Esophagus muscularis mucosa (tissue), 4 donors: Measurements from ENCODE around the gene IFI27L2.

Experiments
- EP300 ChIP-seq: sonication (generic); formaldehyde crosslinking; IDR thresholded peaks from one replicate; pipeline ENCODE4 v1.6.1; 2017; ENCODE audit warnings: antibody characterized with exemption
- POLR2A ChIP-seq: fragments of 450-650 bp; IDR thresholded peaks from one replicate; pipeline ENCODE4 v1.6.1; 2017; ENCODE audit warnings: antibody characterized with exemption, moderate library complexity, mild to moderate bottlenecking, low read depth
- POLR2AphosphoS5 ChIP-seq, 2 donors: sonication (generic); formaldehyde crosslinking; IDR thresholded peaks; one replicate each; pipeline ENCODE4 v1.6.1; 2017; ENCODE audit warnings: antibody characterized with exemption in 2 of 2
- TF ChIP-seq, protein P1 (sequence below), 3 experiments: fragments of 200-600 bp in 2 of 3; fragments of 450-650 bp in 1 of 3; sonication (generic) in 2 of 3; IDR thresholded peaks; one replicate each; pipeline ENCODE4 v1.5.1; 2017 to 2019; ENCODE audit warnings: antibody characterized with exemption in 3 of 3, mild to moderate bottlenecking in 2 of 3, moderate library complexity in 1 of 3

DNA sequence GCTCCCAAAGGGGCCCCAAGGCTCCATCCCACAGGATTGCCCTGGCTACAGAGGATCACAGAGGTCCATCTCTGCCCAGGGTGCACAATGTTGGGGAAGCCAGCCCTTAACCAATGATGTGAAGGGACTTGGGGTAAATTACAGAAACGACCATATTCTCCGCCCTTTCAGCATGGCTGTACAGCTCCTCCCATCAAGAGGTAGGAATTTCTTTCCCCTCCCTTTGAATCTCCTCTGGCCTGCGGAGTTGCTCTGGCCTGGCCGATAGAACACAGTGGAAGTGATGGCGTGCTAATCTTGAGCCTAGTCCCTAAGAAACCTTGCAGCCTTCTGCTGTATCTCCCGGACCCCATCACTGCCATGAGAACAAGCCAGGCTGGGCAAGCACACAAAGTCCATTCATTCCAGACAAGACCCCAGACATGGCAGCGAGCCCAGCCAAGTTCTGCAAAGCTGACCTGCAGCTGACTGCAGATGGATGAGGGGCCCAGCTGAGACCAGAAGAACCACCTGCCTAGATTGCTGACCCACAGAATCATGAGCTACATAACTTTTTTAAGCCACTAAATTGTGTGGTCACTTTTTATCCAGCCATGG lies 25.8 kb downstream of the IFI27L2 start:
- TF ChIP-seq EP300 (no peak), POLR2A (no peak), POLR2AphosphoS5 (IDR thresholded peaks at IDR 0.05) (no peak)
- TF ChIP-seq, protein P1, sequence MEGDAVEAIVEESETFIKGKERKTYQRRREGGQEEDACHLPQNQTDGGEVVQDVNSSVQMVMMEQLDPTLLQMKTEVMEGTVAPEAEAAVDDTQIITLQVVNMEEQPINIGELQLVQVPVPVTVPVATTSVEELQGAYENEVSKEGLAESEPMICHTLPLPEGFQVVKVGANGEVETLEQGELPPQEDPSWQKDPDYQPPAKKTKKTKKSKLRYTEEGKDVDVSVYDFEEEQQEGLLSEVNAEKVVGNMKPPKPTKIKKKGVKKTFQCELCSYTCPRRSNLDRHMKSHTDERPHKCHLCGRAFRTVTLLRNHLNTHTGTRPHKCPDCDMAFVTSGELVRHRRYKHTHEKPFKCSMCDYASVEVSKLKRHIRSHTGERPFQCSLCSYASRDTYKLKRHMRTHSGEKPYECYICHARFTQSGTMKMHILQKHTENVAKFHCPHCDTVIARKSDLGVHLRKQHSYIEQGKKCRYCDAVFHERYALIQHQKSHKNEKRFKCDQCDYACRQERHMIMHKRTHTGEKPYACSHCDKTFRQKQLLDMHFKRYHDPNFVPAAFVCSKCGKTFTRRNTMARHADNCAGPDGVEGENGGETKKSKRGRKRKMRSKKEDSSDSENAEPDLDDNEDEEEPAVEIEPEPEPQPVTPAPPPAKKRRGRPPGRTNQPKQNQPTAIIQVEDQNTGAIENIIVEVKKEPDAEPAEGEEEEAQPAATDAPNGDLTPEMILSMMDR (IDR thresholded peaks at IDR 0.05), result no peak
